Hepatocyte (in vitro differentiated cells): ENCODE data around the gene ZMYM5.

Experiments
- EZH2phosphoT487 ChIP-seq: fragments of 200-600 bp; sonication (generic); IDR thresholded peaks from one replicate; pipeline ENCODE4 v1.6.1; 2018; ENCODE audit warnings: antibody characterized with exemption, mild to moderate bottlenecking, low read depth, moderate library complexity; ENCODE audit not compliant: unreplicated experiment, severe bottlenecking
- TF ChIP-seq, protein P1 (sequence below): fragments of 200-600 bp; sonication (generic); IDR thresholded peaks from 2 replicates; pipeline ENCODE4 v1.5.1; 2016; ENCODE audit warnings: antibody characterized with exemption, mild to moderate bottlenecking; ENCODE audit not compliant: poor library complexity

DNA sequence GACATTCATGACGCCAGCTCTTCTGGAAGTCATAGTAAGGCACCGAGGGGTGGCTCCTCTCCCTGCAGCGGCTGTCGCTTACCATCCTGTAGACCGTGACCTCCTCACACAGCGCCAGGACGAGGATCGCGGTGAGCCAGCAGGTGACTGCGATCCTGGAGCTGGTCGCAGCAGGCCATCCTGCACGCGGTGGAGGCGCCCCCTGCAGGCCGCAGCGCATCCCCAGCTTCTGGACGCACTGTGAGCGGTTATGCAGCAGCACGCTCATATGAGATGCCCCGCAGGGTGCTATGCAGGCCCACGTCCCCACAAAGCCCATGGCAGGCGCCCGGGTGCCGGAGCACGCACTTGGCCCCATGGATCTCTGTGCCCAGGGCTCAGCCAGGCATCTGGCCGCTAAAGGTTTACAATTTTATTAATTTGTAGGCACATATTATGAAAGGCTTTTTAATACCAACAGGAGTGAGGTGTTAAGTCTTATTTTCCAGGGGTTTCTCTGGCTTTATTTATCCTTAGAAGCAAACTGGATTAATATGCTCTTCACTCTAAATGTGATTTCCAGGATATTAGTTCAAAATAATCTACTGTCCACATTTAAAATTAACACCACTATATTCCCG, 45.1 kb downstream of the ZMYM5 start:
- TF ChIP-seq, protein P1, sequence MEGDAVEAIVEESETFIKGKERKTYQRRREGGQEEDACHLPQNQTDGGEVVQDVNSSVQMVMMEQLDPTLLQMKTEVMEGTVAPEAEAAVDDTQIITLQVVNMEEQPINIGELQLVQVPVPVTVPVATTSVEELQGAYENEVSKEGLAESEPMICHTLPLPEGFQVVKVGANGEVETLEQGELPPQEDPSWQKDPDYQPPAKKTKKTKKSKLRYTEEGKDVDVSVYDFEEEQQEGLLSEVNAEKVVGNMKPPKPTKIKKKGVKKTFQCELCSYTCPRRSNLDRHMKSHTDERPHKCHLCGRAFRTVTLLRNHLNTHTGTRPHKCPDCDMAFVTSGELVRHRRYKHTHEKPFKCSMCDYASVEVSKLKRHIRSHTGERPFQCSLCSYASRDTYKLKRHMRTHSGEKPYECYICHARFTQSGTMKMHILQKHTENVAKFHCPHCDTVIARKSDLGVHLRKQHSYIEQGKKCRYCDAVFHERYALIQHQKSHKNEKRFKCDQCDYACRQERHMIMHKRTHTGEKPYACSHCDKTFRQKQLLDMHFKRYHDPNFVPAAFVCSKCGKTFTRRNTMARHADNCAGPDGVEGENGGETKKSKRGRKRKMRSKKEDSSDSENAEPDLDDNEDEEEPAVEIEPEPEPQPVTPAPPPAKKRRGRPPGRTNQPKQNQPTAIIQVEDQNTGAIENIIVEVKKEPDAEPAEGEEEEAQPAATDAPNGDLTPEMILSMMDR = peak; percentile 51
- TF ChIP-seq EZH2phosphoT487 = no peak
